Measurements from ENCODE around the gene TASP1.

DNA sequence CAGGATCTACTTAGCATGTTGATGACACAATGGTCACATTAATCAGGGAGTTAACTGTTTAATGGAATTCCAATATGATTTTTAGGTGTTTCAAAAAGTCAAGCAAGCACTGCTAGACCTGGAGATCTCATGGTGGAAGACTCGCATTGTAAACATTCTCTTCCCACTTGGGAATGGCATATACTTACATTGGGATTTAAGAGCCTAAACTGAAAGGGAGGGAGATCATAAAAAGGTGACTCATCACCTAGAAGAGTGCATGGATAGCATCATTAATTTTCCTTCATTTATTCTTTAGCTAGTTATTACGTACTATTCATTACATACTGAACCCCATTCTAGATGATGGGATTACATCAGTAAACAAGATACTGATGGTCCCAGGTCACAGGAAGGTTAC is 185.4 kb downstream of the TASP1 start:
- TF ChIP-seq, protein P1, sequence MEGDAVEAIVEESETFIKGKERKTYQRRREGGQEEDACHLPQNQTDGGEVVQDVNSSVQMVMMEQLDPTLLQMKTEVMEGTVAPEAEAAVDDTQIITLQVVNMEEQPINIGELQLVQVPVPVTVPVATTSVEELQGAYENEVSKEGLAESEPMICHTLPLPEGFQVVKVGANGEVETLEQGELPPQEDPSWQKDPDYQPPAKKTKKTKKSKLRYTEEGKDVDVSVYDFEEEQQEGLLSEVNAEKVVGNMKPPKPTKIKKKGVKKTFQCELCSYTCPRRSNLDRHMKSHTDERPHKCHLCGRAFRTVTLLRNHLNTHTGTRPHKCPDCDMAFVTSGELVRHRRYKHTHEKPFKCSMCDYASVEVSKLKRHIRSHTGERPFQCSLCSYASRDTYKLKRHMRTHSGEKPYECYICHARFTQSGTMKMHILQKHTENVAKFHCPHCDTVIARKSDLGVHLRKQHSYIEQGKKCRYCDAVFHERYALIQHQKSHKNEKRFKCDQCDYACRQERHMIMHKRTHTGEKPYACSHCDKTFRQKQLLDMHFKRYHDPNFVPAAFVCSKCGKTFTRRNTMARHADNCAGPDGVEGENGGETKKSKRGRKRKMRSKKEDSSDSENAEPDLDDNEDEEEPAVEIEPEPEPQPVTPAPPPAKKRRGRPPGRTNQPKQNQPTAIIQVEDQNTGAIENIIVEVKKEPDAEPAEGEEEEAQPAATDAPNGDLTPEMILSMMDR (optimal IDR thresholded peaks at IDR 0.05 in 1 of 3, IDR thresholded peaks at IDR 0.05 in 1 of 3, conservative IDR thresholded peaks at IDR 0.05 in 1 of 3; ENCODE audit: extremely low read depth in 1 of 3, insufficient read depth in 2 of 3, low read length in 3 of 3) = no peak
- TF ChIP-seq EZH2 (IDR thresholded peaks at IDR 0.05; ENCODE audit: low read length) = no peak
